GM10266 (cell line): ENCODE results near the gene CD8B2.

Experiments
- DNase-seq: peaks from one replicate; pipeline ENCODE4 v3.0.0; 2012; ENCODE audit errors: extremely low spot score
- CTCF ChIP-seq: IDR thresholded peaks from 2 replicates; pipeline ENCODE4 v1.5.1; 2012; ENCODE audit warnings: mild to moderate bottlenecking, low read depth; ENCODE audit not compliant: control insufficient read depth, insufficient read depth; ENCODE audit errors: missing control alignments

The CD8B2 gene

DNA sequence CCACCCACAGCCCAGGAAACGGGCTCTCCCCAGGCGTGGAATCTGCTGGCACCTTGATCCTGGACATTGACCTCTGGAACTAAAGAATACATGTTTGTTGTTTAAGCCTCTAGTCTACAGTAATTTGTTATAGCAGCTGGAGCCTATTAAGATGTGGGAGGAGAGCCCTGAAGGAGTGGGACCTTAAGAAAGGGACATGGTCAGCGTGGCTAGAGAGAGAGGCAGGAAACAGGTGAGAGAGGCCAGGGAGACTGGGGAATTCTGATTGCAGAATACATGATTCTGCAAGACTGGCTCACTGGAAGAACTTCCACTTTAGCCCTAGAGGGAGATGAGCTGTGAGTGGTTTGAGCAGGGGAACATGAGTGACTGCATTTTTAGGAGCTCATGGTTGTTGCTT is 83.2 kb downstream of the CD8B2 start:
- no peak for DNase-seq
- TF ChIP-seq CTCF, result no peak
